Pancreas (tissue), 10 donors: Measurements from ENCODE around the gene CCR5. TPM values are rescaled to one million over a fixed set of nuclear protein-coding genes. Genes with fewer than 3 reads are reported as not detected.
A peak's percentile ranks its signal among the peaks of the same experiment; 100 is the strongest.

ENCODE experiments used
- ATAC-seq, 4 donors: fragments of 200-7000 bp; cut with Tn5 transposase; one replicate each; pipeline versions ENCODE4 v1.8.0 to v1.9.1; 2020; ENCODE audit warnings: mild to moderate bottlenecking in 4 of 4, moderate library complexity in 4 of 4
- DNase-seq, 6 donors: peaks; one replicate each; pipeline ENCODE4 v3.0.0-alpha.2; 2020
- FAIRE-seq: peaks from 2 replicates; lab custom pipeline; 2012; peaks lifted over from hg19 to GRCh38; lab: Jason Lieb, UNC
- H3K27ac ChIP-seq, 4 donors: fragments of 200-600 bp; sonication (generic); 1 replicate in 3 of 4; 2 replicates in 1 of 4; pipeline versions ENCODE4 v1.5.0 to v1.8.0; 2020
- H3K27me3 ChIP-seq, 4 donors: fragments of 200-600 bp; one replicate each; pipeline ENCODE4 v1.8.0; 2021
- H3K36me3 ChIP-seq, 3 donors: fragments of 200-600 bp; sonication (generic) in 1 of 3; one replicate each; pipeline versions ENCODE4 v1.5.0 to v1.8.0; 2020 to 2021
- H3K4me1 ChIP-seq, 3 donors: fragments of 200-600 bp; one replicate each; pipeline ENCODE4 v1.8.0; 2021
- H3K4me3 ChIP-seq, 4 donors: fragments of 200-600 bp; sonication (generic) in 2 of 4; one replicate each; pipeline versions ENCODE4 v1.5.0 to v1.8.0; 2020 to 2021
- H3K9me3 ChIP-seq, 4 donors: fragments of 200-600 bp; one replicate each; pipeline ENCODE4 v1.8.0; 2021
- CTCF ChIP-seq, 4 donors: fragments of 200-600 bp; sonication (generic) in 3 of 4; IDR thresholded peaks; one replicate each; pipeline versions ENCODE4 v1.5.0 to v1.8.0; 2021; ENCODE audit warnings: antibody characterized with exemption in 4 of 4
- WGBS, 2 donors: extraction: QIAGEN DNeasy Blood & Tissue Kit; methylation state at CpG; one replicate each; pipeline ENCODE4 v1.1.7; 2013; 5-methylcytosine and 5-hydroxymethylcytosine counted together
- intact Hi-C, 3 donors: fragments of 100-400 bp; cut with DNase I; formaldehyde crosslinking; loops; one replicate each; pipeline versions ENCODE4 v1.11.1 to v1.14.2; 2022
- polyA plus RNA-seq, 2 donors: library from polyadenylated mRNA; stranded (reverse); fragments of 200-250 nt; gene quantifications; one replicate each; pipeline ENCODE4 v1.2.3, GENCODE V29; 2013
- total RNA-seq, 6 donors: library from RNA; stranded (reverse); fragmentation: NEBNext Ultra II Directional in 4 of 6; extraction: Animal tissue kit (Norgen Biotek cat#: 25700) in 4 of 6; gene quantifications; one replicate each; pipeline versions ENCODE4 v1.2.1 to v1.2.4, GENCODE V29; 2021 to 2023
- donor health status: healthy with polysubstance abuse.
- donor health status: DM: no; HTN: no; CAD: no; lungs with moderate emphysema.
- donor health status: DM: no; HTN: no; CAD: no.
- donor health status: control.
- donor health status: control.
- donor health status: Bipolar disorder and iron deficiency.
- donor health status: DM: yes; HTN: yes; CAD: no.
- donor health status: DM: no; HTN: no; CAD: no.
- donor health status: DM: no; HTN: no; CAD: no.
- donor health status: DM: yes; HTN: yes; CAD: no.

CCR5 gene
- total and polyA plus RNA-seq, 8 donors = 0.12 to 2.0 (median 0.29) TPM

- no peak for TF ChIP-seq CTCF (IDR thresholded peaks at IDR 0.05)
- no peak for FAIRE-seq
- Histone ChIP-seq H3K4me3 (no peak overlapping the region), H3K36me3 (no peaks in the 10 kb centered on the region), H3K27me3 (no peaks in the 10 kb centered on the region), H3K9me3 (no peaks in the 10 kb centered on the region), H3K27ac (no peak overlapping the region), H3K4me1 (peaks cover 0 to 5% (median 0%) of the 10 kb centered on the region in 3 donors)
- DNase-seq = peak in 1 of 6 donors; percentile 30
- WGBS, 2 donors = 45 to 49% methylated on average over 10 of the region's 10 CpGs
- intact Hi-C loops = no loop called here
- ATAC-seq = peak; percentile 48 to 73 (median 60)
Observed at GRCh38 chr3:46416125-46416810, 45.5 kb downstream of the CCR5 start.

- DNase-seq = no peak
- intact Hi-C loops = no loop called here
- Histone ChIP-seq H3K27ac (no peak overlapping the region), H3K4me3 (no peak overlapping the region), H3K9me3 (no peaks in the 10 kb centered on the region), H3K4me1 (peaks cover 0 to 5% (median 0%) of the 10 kb centered on the region in 3 donors), H3K27me3 (no peaks in the 10 kb centered on the region), H3K36me3 (no peaks in the 10 kb centered on the region)
- peak in 1 of 4 donors; percentile 24 for ATAC-seq
- no peak for FAIRE-seq
- WGBS, 2 donors = 81 to 85% methylated on average over 7 of the region's 7 CpGs
- no peak for TF ChIP-seq CTCF (IDR thresholded peaks at IDR 0.05)
Observed at GRCh38 chr3:46416811-46417510, 46.2 kb downstream of the CCR5 start.

- ATAC-seq = no peak
- TF ChIP-seq CTCF (IDR thresholded peaks at IDR 0.05) = no peak
- H3K27me3 ChIP-seq = no peaks in the 10 kb centered on the region
- intact Hi-C loops = no loop called here
- H3K36me3 ChIP-seq = no peaks in the 10 kb centered on the region
- 84 to 86% methylated on average over 9 of the region's 9 CpGs for WGBS, 2 donors
- no peaks in the 10 kb centered on the region for H3K9me3 ChIP-seq
- H3K4me3 ChIP-seq = no peak overlapping the region
- no peak overlapping the region for H3K27ac ChIP-seq
- H3K4me1 ChIP-seq = peaks cover 0 to 5% (median 0%) of the 10 kb centered on the region in 3 donors
- no peak for DNase-seq
- no peak for FAIRE-seq
Observed at GRCh38 chr3:46417841-46418611, 47.3 kb downstream of the CCR5 start.

GRCh38 chr3:46419816-46420215, 49.1 kb downstream of the CCR5 start:
- no peak for TF ChIP-seq CTCF (IDR thresholded peaks at IDR 0.05)
- FAIRE-seq = no peak
- Histone ChIP-seq H3K36me3 (no peaks in the 10 kb centered on the region), H3K4me1 (peaks cover 0 to 5% (median 0%) of the 10 kb centered on the region in 3 donors), H3K9me3 (no peaks in the 10 kb centered on the region), H3K4me3 (no peak overlapping the region), H3K27ac (no peak overlapping the region), H3K27me3 (no peaks in the 10 kb centered on the region)
- 94 to 99% methylated on average over 4 of the region's 4 CpGs for WGBS, 2 donors
- ATAC-seq = no peak
- intact Hi-C loops = no loop called here
- no peak for DNase-seq
